ENCODE measurements around the gene NSD1. TPM values are rescaled to one million over a fixed set of nuclear protein-coding genes. Genes with fewer than 3 reads are reported as not detected.
A peak's percentile ranks its signal among the peaks of the same experiment; 100 is the strongest.

Gene NSD1
- total RNA-seq, 1 donor from 2014 or later, result 178 TPM

GRCh38 chr5:177328545-177329231 lies 195.1 kb downstream of the NSD1 start:
- Mint-ChIP-seq H3K4me3 (ENCODE audit: low read depth) (no peak overlapping the region), H3K27me3 (no peaks in the 10 kb centered on the region), H3K36me3 (ENCODE audit: insufficient read depth) (peaks cover 20% of the 10 kb centered on the region), H3K9me3 (ENCODE audit: low read depth) (no peaks in the 10 kb centered on the region), H3K4me1 (ENCODE audit: low read depth) (peaks cover 22% of the 10 kb centered on the region), H3K27ac (no peak overlapping the region)
- TF ChIP-seq, protein P1, sequence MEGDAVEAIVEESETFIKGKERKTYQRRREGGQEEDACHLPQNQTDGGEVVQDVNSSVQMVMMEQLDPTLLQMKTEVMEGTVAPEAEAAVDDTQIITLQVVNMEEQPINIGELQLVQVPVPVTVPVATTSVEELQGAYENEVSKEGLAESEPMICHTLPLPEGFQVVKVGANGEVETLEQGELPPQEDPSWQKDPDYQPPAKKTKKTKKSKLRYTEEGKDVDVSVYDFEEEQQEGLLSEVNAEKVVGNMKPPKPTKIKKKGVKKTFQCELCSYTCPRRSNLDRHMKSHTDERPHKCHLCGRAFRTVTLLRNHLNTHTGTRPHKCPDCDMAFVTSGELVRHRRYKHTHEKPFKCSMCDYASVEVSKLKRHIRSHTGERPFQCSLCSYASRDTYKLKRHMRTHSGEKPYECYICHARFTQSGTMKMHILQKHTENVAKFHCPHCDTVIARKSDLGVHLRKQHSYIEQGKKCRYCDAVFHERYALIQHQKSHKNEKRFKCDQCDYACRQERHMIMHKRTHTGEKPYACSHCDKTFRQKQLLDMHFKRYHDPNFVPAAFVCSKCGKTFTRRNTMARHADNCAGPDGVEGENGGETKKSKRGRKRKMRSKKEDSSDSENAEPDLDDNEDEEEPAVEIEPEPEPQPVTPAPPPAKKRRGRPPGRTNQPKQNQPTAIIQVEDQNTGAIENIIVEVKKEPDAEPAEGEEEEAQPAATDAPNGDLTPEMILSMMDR (IDR thresholded peaks at IDR 0.05; ENCODE audit: unreplicated experiment), result no peak
- DNase-seq (ENCODE audit: low spot score, unreplicated experiment), result no peak

- DNase-seq (ENCODE audit: low spot score, unreplicated experiment), result no peak
- H3K27me3 Mint-ChIP-seq, result no peaks in the 10 kb centered on the region
- no peaks in the 10 kb centered on the region for H3K9me3 Mint-ChIP-seq (ENCODE audit: low read depth)
- peaks cover 27% of the 10 kb centered on the region for H3K36me3 Mint-ChIP-seq (ENCODE audit: insufficient read depth)
- TF ChIP-seq, protein P1 (IDR thresholded peaks at IDR 0.05; ENCODE audit: unreplicated experiment), result no peak
- no peak overlapping the region for H3K4me3 Mint-ChIP-seq (ENCODE audit: low read depth)
- H3K27ac Mint-ChIP-seq, result peak overlapping the region; percentile 59
- H3K4me1 Mint-ChIP-seq (ENCODE audit: low read depth), result peaks cover 19% of the 10 kb centered on the region
These were observed 196.3 kb downstream of the NSD1 start for GRCh38 chr5:177329883-177330282.

DNA sequence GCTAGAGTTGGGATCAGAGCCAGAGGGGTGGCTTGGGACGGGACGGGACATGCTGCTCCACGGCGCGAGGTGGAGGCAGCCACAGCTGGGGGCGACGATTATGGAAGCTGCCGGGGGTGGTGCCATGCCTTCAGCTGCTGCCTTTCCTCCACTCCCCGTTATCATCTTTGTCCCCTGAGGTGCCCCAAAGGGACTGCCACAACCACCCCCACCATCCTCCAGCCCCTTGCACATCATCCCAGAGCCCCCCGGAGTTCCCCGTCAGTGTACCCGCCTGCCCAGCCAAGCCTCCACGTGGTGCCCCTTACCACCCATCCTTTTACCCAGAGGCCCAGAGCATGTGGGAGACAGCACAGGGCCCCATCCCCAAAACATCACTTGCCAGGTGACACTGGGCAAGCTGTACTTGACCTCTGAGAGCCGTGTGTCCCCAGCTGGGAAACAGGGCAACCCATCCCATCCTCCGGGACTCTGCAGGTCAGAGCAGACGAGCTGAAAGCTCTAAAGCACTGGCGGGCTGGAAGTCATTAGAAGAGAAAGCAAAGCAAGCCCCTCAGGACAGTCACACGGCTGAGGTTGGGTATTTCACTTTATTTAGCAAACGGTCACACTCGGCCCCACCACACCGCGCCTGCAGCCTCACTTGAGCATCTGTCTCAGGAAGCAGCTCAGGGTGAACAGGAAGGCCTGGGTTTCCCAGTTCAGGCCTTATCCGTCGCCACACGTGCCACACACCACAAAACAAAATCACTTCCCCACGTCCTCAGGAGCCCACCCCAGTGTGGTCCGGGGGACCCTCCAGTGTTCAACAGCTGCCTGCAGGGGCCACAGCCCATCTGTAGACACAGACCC lies 197.6 kb downstream of the NSD1 start:
- H3K27me3 Mint-ChIP-seq, result no peaks in the 10 kb centered on the region
- H3K9me3 Mint-ChIP-seq (ENCODE audit: low read depth), result no peaks in the 10 kb centered on the region
- H3K36me3 Mint-ChIP-seq (ENCODE audit: insufficient read depth), result peaks cover 33% of the 10 kb centered on the region
- no peak overlapping the region for H3K4me3 Mint-ChIP-seq (ENCODE audit: low read depth)
- DNase-seq (ENCODE audit: low spot score, unreplicated experiment), result no peak
- TF ChIP-seq, protein P1 (IDR thresholded peaks at IDR 0.05; ENCODE audit: unreplicated experiment), result no peak
- H3K27ac Mint-ChIP-seq, result peak overlapping the region; percentile 34
- H3K4me1 Mint-ChIP-seq (ENCODE audit: low read depth), result peaks cover 7% of the 10 kb centered on the region

DNA sequence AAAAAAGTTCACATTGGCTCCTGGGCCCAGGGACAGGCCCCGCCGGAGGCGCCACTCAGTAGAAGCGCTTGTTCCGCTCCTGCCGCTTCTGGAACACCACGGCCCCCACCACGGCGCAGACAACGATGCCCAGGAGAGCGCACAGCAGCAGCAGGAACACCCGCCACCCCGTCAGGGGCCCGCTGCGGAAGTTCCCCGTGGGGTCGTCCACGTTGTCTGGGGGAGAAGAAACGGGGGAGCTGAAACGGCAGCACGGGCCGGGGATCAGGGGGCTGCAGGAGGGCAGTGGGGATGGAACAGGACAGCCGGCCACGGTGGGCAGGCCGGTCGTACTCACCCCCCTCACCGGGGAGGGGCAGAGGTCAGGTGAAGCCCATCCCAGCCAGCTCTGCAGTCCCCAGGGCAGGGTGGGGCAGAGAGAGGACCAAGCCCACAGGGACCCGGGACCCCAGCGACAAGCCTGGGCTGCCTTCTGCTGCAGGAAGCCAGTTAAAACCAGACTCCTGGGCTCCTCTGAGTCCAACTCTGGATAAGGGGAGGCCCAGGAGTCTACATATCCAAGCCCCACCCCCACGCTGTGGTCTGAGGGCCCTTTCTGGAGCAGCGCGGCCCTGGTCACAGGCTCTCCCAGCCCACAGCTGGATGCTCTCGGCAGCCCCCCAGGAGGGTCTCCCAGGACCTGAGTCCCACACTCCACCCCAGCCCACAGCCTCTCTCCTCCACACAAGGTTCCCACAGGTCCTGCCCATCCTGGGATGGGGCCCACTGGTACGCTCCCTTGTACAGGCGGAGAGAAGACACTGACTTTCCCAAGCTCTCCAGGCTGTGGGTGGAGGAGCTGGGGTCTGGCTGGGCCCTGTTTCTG lies 198.7 kb downstream of the NSD1 start:
- Mint-ChIP-seq H3K4me3 (ENCODE audit: low read depth) (no peak overlapping the region), H3K27ac (no peak overlapping the region), H3K4me1 (ENCODE audit: low read depth) (peaks cover 3% of the 10 kb centered on the region), H3K27me3 (no peaks in the 10 kb centered on the region), H3K9me3 (ENCODE audit: low read depth) (no peaks in the 10 kb centered on the region), H3K36me3 (ENCODE audit: insufficient read depth) (peaks cover 36% of the 10 kb centered on the region)
- DNase-seq (ENCODE audit: low spot score, unreplicated experiment), result no peak
- TF ChIP-seq, protein P1 (IDR thresholded peaks at IDR 0.05; ENCODE audit: unreplicated experiment), result no peak

DNA sequence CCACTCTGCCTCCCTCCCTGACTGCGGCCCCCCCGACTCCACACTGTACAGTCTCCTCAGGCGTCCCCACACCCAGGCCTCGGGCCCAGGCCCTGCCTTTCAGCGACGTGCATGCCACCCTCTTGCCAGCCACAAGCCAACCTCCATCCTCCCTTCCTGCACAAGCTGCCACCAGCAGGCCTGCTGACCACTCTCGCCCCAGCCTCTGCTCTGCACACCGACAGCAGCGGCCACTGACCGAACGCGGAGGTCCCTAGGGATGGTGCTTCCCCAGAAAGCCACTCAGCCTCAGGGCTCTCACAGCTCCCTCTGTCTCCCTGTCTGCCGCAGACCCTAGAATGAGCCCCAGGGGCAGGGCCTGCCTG lies 199.3 kb downstream of the NSD1 start:
- DNase-seq (ENCODE audit: low spot score, unreplicated experiment), result no peak
- H3K4me3 Mint-ChIP-seq (ENCODE audit: low read depth), result no peak overlapping the region
- peaks cover 37% of the 10 kb centered on the region for H3K36me3 Mint-ChIP-seq (ENCODE audit: insufficient read depth)
- H3K27me3 Mint-ChIP-seq, result no peaks in the 10 kb centered on the region
- peaks cover 2% of the 10 kb centered on the region for H3K4me1 Mint-ChIP-seq (ENCODE audit: low read depth)
- H3K9me3 Mint-ChIP-seq (ENCODE audit: low read depth), result no peaks in the 10 kb centered on the region
- TF ChIP-seq, protein P1 (IDR thresholded peaks at IDR 0.05; ENCODE audit: unreplicated experiment), result no peak
- H3K27ac Mint-ChIP-seq, result no peak overlapping the region

Data from progenitor cell of endocrine pancreas (in vitro differentiated cells).